Uterus (tissue), 4 donors: ENCODE results near the gene PES1. TPM values are rescaled to one million over a fixed set of nuclear protein-coding genes. Genes with fewer than 3 reads are reported as not detected.

ENCODE experiments used
- DNase-seq, 2 donors: peaks; one replicate each; pipeline ENCODE4 v3.0.0-alpha.2; 2019 to 2020
- H3K27ac ChIP-seq, 2 donors: fragments of 200-600 bp; sonication (generic); 1 replicate in 1 of 2; 2 replicates in 1 of 2; pipeline ENCODE4 v1.5.1; 2016 to 2018
- H3K27me3 ChIP-seq, 2 donors: fragments of 200-600 bp; sonication (generic); one replicate each; pipeline ENCODE4 v1.5.1; 2018 to 2019; ENCODE audit warnings: control low read depth in 1 of 2
- H3K36me3 ChIP-seq, 2 donors: fragments of 200-600 bp; sonication (generic); one replicate each; pipeline ENCODE4 v1.5.1; 2019; ENCODE audit warnings: control low read depth in 1 of 2
- H3K4me1 ChIP-seq, 2 donors: fragments of 200-600 bp; sonication (generic); one replicate each; pipeline ENCODE4 v1.5.1; 2018 to 2019; ENCODE audit warnings: control low read depth in 1 of 2
- H3K4me3 ChIP-seq, 2 donors: fragments of 200-600 bp; sonication (generic); 1 replicate in 1 of 2; 2 replicates in 1 of 2; pipeline ENCODE4 v1.5.1; 2018 to 2019; ENCODE audit warnings: mild to moderate bottlenecking in 1 of 2
- H3K9me3 ChIP-seq, 2 donors: fragments of 200-600 bp; sonication (generic); one replicate each; pipeline ENCODE4 v1.5.1; 2019; ENCODE audit warnings: control low read depth in 1 of 2
- CTCF ChIP-seq, 4 experiments: fragments of 200-600 bp in 2 of 4; fragments of 450-650 bp in 2 of 4; sonication (generic) in 2 of 4; IDR thresholded peaks; one replicate each; pipeline ENCODE4 v1.5.1; 2016 to 2019; ENCODE audit warnings: antibody characterized with exemption in 4 of 4, mild to moderate bottlenecking in 2 of 4, moderate library complexity in 1 of 4
- POLR2A ChIP-seq, 2 donors: fragments of 450-650 bp; IDR thresholded peaks; one replicate each; pipeline ENCODE4 v1.6.1; 2016; ENCODE audit warnings: antibody characterized with exemption in 2 of 2, mild to moderate bottlenecking in 1 of 2, moderate library complexity in 1 of 2
- intact Hi-C: fragments of 100-400 bp; cut with DNase I; formaldehyde crosslinking; loops from one replicate; pipeline ENCODE4 v1.15.1; 2023; ENCODE audit warnings: low total_unique reads
- total RNA-seq, 4 donors: library from RNA; depleted of rRNA in 3 of 4; stranded (reverse); fragments of >200 nt in 3 of 4; gene quantifications; one replicate each; pipeline versions ENCODE4 v1.1.0 to v1.2.4, GENCODE V29; 2014 to 2023
- donor health status: DM: yes; HTN: yes; CAD: no.

The PES1 gene
- total RNA-seq, 4 donors from 2014 or later: 13.5 to 67.5 (median 44.9) TPM

- H3K4me1 ChIP-seq: no peaks in the 10 kb centered on the region
- H3K4me3 ChIP-seq: no peak overlapping the region
- no peak for TF ChIP-seq CTCF (IDR thresholded peaks at IDR 0.05)
- intact Hi-C loops: no loop called here
- no peak for DNase-seq
- no peaks in the 10 kb centered on the region for H3K27me3 ChIP-seq
- H3K9me3 ChIP-seq: no peaks in the 10 kb centered on the region
- H3K36me3 ChIP-seq: no peaks in the 10 kb centered on the region
- no peak overlapping the region for H3K27ac ChIP-seq
Measured at GRCh38 chr22:30535182-30535581, 56.5 kb downstream of the PES1 start.

- H3K27ac ChIP-seq: no peak overlapping the region
- H3K4me3 ChIP-seq: no peak overlapping the region
- no peaks in the 10 kb centered on the region for H3K27me3 ChIP-seq
- TF ChIP-seq CTCF (IDR thresholded peaks at IDR 0.05) (no peak), POLR2A (IDR thresholded peaks at IDR 0.05) (no peak)
- DNase-seq: no peak
- H3K36me3 ChIP-seq: no peaks in the 10 kb centered on the region
- H3K9me3 ChIP-seq: no peaks in the 10 kb centered on the region
- intact Hi-C loops: no loop called here
- H3K4me1 ChIP-seq: no peaks in the 10 kb centered on the region
Measured at GRCh38 chr22:30531651-30532608, 59.8 kb downstream of the PES1 start.

GRCh38 chr22:30526656-30527055 lies 65.1 kb downstream of the PES1 start:
- TF ChIP-seq POLR2A (IDR thresholded peaks at IDR 0.05) (no peak), CTCF (IDR thresholded peaks at IDR 0.05) (no peak)
- H3K36me3 ChIP-seq: no peaks in the 10 kb centered on the region
- H3K4me1 ChIP-seq: no peaks in the 10 kb centered on the region
- H3K27me3 ChIP-seq: no peaks in the 10 kb centered on the region
- intact Hi-C loops: no loop called here
- no peak overlapping the region for H3K4me3 ChIP-seq
- no peak overlapping the region for H3K27ac ChIP-seq
- H3K9me3 ChIP-seq: no peaks in the 10 kb centered on the region
- no peak for DNase-seq

Other genes with a start within 250 kb of the PES1 start
- 100 to 1,000 TPM in 1 of 4 donors, 10 to 100 TPM in 3; 19.5 to 185 (median 40.2) TPM for gene SF3A1, start 235.0 kb downstream of the PES1 start, total RNA-seq
- 1 to 10 TPM in 3 of 4 donors, not detected in 1; 2.9 to 6.8 (median 4.6) TPM for gene CCDC157, start 234.9 kb downstream of the PES1 start, total RNA-seq
- gene RNF215, start 204.5 kb downstream of the PES1 start, total RNA-seq: 10 to 100 TPM in 3 of 4 donors, 1 to 10 TPM in 1; 8.2 to 25.9 (median 18.9) TPM
- 10 to 100 TPM in 2 of 4 donors, 1 to 10 TPM in 1, not detected in 1; 7.8 to 45.9 (median 23.1) TPM for gene SEC14L2, start 194.9 kb downstream of the PES1 start, total RNA-seq
- 1 to 10 TPM in 3 of 4 donors, not detected in 1; 1.2 to 5.5 (median 3.2) TPM for gene MTFP1, start 166.1 kb downstream of the PES1 start, total RNA-seq
- gene SEC14L3, start 119.9 kb downstream of the PES1 start, total RNA-seq: not detected
- gene SEC14L4, start 86.2 kb downstream of the PES1 start, total RNA-seq: under 1 TPM in 1 of 4 donors, not detected in 3; 0.41 TPM
- 1 to 10 TPM in 2 of 4 donors, under 1 TPM in 1, not detected in 1; under 0.01 to 4.8 (median 4.0) TPM for gene SEC14L6, start 45.2 kb downstream of the PES1 start, total RNA-seq
- 1 to 10 TPM in 2 of 4 donors, under 1 TPM in 1, not detected in 1; 0.26 to 6.6 (median 1.2) TPM for gene GAL3ST1, start 17.2 kb downstream of the PES1 start, total RNA-seq
- gene TCN2, start 15.3 kb upstream of the PES1 start, total RNA-seq: 10 to 100 TPM; 21.8 to 44.5 (median 30.3) TPM
- gene SLC35E4, start 43.9 kb upstream of the PES1 start, total RNA-seq: 10 to 100 TPM in 1 of 4 donors, 1 to 10 TPM in 1, under 1 TPM in 2; 0.29 to 11.7 (median 3.0) TPM
- 10 to 100 TPM in 1 of 4 donors, 1 to 10 TPM in 2, under 1 TPM in 1; 0.88 to 10.6 (median 9.8) TPM for gene DUSP18, start 76.0 kb upstream of the PES1 start, total RNA-seq
- 1 to 10 TPM in 3 of 4 donors, not detected in 1; 3.3 to 7.7 (median 4.6) TPM for gene OSBP2, start 103.0 kb upstream of the PES1 start, total RNA-seq